GM19328 (cell line): ENCODE data around the gene PPFIA4.

ENCODE experiments used
- ATAC-seq: cut with Tn5 transposase; IDR thresholded peaks from one replicate; pipeline ENCODE4 v1.9.1; 2021; ENCODE audit warnings: mild to moderate bottlenecking, moderate library complexity; ENCODE audit not compliant: unreplicated experiment

Gene PPFIA4

DNA sequence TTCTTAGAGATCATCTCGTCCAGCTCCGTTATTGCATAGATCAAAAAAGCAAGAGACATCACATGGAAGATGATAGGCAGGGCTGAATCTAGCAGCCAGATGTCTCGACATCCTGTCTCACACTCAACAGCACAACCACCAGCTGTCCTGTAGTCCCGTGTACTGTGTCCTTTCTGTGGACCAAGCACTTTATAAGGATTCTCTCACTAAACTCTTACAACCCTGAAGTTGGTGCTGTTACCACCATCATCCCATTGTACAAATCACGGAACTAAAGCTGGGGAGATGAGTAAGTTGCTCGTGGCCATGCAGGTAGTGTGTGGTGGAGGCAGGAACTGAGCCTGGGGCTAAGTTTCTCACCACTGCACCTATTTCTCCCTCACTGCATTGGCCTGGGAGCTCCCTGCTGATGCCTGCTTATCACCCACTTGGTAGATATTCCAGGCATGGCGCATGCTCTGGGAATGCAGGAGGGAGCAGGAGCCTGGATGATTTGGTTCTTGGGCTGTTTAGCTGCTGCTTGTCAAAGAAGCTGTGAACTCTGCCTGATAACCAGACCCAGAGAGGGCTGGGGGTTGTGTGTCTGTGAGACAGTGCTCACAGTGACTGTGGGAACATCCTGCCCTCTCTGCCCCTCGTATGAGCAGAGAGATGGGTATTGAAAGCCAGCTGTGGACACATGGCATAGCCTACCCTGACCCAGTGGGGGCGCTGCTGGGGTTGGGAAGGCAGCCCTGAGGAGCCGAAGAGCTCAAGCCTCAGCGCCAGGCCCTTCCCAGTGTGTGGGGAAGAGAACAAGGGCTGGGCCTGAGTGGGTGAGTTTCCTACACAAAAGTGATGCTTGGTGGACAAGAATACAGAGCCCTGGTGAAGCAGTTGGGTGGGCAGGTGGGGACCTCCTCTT is 13.6 kb downstream of the PPFIA4 start:
- ATAC-seq, result no peak

DNA sequence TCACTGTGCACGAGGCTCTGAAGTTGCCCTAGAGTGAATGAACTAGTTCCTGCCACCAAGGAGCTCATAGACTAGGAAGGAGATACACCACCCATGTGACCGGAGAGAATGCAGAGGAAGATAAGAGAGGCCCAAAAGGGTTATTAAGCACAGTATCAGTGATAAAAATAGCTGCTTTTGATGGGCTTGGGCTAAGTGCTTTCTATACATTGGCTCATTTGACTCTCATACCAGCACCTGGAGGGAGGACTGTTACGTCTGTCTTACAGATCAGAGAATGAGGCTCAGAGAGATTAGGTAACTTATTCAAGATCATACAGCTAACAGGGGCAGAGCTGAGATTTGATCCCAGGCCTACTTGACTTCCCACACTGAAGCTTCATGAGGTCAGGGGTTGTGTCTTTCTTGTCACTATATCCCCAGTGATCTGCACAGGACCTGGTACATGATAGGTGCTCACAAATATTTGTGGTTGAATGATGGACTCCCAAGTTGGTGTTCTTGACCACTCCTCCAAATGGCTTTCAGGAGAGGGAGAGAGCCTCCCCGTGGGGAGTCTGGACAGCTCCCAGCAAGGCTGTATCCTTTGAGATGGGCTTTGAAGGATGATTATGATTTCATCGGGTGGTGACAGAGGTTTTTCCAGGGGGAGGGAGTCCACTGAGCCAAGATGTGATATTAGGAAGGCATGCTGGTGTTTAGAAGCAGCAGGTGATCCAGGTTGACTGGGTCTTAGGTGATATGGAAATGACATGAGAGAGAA is 14.4 kb downstream of the PPFIA4 start:
- no peak for ATAC-seq

DNA sequence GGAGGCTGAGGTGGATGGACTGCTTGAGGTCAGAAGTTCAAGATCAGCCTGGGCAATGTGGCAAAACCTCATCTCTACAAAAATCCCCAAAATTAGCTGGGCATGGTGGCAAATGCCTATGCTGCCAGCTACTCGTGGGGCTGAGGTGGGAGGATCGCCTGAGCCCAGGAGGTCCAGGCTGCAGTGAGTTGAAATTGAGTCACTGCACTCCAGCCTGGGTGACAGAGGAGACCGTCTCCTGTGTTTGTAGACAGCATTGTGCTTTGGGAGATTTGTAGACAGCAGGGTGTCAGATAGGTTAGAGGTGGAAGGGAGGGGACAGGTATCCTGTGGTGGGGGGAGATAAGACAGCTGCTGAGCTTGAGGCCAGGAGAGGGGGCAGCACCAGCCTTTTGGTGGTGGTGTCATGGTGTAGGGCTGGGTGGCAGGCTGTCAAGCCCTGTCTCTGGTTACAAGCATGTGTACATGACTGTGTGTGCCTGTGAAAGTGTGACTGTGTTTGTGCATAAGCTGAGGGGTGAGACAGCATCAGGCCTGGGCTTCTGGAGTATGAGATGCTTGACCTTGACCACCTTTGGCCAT is 15.2 kb downstream of the PPFIA4 start:
- ATAC-seq, result no peak

DNA sequence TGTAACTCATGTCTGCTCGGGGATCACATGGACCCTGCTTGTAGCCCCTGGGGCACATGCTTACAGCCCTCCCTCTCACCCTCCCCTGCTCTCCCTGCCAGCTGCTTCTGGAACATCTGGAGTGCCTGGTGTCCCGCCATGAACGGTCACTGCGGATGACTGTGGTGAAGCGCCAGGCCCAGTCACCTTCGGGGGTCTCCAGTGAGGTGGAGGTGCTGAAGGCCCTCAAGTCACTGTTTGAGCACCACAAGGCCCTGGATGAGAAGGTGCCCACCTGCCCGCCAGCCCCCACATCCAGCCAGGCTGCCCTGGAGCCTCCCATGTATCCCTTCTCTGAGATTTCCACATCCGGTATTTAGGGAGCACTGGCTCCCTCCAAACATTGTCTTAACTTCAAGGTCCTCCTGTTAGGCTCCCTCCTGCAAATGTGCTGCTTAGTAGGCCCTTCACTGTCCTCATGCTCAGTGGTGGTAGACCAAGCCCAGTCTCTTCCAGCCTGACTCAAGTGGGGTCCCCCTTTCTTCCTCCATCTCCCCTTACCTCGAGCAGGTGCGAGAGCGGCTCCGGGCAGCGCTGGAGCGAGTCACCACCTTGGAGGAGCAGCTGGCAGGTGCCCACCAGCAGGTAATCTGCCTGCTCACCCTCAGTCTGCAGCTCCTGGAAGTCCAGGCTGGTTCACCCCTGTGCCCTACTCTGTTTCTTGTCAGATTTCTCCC is 17.7 kb downstream of the PPFIA4 start:
- ATAC-seq, result no peak

DNA sequence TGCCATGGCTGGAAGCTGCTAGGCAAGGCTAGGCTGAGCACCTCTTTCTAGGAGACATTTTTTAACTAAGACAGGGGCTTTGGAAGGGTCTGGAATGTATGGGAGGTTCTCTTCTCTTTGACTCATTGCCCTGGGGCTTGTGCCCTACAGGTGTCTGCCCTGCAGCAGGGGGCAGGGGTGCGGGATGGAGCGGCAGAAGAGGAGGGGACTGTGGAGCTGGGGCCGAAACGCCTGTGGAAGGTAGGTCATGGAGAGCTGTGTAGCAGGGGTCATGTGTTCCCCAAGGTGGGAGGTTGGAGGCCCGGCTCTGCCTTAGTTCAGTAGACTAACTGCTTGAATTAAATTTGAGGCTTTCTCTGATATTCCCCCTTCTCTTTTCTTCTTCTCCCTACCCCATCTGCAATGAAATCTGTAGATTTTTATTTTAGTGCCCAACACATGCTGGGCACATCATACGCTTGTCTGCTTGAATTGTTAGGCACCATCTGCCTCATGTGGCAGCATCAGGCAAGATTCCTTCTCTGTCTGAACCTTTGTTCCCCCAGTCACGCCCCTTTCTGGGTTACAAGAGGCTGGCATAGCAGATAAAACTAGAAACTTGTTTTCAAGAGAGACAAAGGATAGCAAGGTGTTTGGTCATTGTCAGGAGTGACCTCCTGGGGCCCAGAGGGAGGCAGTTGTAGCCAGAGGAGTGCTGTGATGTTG is 18.4 kb downstream of the PPFIA4 start:
- no peak for ATAC-seq

DNA sequence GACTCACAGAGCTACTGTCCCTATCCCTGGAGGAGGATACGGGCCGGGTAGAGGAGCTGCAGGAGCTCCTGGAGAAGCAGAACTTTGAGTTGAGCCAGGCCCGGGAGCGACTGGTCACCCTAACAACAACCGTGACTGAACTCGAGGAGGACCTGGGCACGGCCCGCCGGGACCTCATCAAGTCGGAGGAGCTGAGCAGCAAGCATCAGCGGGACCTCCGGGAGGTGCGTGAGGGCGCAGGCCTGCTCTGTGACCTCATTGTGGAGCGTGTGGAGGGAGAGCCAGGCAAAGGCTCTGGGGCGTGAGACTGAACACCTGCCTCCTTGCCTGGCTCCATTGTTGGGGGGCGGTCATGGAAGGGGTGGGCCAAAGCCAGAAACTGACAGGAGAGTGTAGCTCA is 19.0 kb downstream of the PPFIA4 start:
- ATAC-seq, result no peak

DNA sequence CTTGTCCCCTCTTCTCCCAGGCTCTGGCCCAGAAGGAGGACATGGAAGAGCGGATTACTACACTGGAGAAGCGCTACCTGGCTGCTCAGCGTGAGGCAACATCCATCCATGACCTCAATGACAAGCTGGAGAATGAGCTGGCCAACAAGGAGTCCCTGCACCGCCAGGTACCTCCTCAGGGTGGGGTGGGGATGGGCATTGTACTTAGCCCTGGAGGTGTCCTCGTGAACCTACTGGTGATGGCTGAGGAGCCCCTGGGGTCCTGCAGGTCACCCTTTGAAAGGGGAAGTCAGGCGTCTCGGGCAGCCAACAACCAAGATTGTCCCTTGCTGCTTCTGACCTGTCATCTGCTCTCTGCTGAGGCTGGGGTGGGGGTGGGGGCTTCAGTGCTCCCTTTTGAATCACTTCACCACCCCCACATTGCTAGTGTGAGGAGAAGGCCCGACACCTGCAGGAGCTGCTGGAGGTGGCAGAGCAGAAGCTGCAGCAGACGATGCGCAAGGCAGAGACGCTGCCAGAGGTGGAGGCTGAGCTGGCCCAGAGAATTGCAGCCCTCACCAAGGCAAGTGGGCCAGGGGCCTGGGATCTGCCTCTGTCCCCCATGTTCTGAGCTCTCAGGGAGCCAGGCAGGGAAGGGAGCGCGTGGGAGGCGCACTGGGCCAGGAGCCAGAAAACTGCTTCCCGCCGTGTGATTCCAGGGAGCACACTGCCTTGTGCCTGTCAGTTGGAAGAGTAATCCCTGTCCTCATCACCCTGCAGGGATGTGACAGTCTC is 19.7 kb downstream of the PPFIA4 start:
- ATAC-seq, result no peak

DNA sequence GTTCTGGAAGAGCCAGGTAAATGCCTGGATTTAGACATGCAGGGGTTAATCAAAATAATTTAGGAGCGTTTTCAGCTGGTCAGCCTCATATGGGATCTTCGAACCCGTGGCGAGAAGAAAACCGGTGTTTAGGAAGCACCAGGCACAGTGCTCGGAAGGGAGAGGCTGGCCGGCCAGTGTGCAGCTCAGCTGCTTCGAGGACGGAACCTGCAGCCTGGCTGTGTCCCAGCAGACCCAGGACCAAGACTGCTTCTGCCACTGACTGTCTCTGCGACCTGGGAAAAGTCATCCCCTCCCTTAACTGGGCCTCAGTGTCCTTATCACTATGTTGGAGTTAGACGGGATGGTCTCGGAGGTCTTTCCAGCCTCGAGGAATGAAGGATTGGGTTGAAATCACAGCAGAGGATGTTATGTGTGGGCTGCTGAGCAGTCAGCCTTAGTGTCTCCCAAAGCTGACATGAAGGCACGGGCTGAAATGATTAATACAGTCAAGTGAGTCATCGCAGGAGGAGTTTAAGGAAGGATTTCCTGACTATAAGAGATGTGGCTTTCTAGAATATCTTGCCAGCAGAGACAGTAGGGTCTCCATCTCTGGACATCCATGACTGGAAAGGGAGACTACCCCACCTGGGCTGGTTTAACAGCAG is 20.8 kb downstream of the PPFIA4 start:
- no peak for ATAC-seq

DNA sequence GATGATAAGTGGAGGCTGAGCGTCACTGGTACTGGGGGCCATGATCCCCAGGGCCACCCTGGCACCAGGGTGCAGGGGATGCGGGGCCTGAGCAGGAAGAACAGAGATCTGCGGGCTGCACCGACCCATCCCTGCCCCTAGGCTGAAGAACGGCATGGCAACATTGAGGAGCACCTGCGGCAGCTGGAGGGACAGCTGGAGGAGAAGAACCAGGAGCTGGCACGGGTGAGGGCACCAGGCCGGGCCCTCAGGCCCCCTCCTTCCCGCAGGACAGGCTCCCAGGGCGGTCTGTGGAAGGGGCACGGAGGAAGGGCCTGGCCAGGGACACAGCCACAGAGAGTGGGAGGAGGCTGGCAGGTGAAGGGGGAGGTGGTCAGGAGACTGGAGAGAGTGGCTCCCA is 21.8 kb downstream of the PPFIA4 start:
- ATAC-seq, result no peak

DNA sequence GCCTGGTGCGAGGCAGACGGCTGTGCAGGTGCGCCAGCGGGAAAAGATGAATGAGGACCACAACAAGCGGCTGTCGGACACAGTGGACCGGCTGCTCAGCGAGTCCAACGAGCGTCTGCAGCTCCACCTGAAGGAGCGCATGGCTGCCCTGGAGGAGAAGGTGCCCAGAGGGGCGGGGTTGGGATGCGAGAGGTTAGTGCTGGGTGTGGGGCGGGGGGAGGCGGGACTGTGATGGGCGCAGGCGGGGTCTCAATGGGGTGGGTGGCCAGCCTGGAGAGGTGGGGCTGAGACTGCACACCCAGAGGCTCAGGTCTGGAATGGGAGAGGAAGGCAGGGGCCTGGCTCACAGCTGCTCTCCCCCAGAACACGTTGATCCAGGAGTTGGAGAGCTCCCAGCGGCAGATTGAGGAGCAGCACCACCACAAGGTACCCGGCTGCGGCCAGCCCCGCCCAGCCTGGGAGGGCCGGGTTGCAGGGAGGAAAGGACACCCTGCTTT is 22.3 kb downstream of the PPFIA4 start:
- ATAC-seq, result no peak

DNA sequence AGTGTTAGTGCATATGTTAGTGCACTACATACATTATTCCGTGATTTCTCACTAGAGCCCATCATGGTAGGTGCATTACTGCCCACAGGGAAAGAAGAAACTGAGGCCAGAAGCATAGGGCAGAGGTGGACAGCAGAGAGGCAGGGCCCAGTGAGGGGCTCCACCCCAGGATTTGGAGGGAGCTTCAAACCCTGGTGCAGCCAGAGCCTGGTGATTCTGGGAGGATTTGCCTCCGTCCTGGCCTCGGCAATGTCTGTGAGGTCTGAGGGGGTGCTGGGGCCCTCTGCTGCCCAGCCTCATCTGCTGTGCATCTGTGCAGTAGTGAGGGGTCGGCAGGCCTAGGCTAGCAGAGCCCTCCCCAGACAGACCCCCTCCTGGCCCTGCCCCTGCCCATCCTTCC is 22.8 kb downstream of the PPFIA4 start:
- ATAC-seq, result no peak

DNA sequence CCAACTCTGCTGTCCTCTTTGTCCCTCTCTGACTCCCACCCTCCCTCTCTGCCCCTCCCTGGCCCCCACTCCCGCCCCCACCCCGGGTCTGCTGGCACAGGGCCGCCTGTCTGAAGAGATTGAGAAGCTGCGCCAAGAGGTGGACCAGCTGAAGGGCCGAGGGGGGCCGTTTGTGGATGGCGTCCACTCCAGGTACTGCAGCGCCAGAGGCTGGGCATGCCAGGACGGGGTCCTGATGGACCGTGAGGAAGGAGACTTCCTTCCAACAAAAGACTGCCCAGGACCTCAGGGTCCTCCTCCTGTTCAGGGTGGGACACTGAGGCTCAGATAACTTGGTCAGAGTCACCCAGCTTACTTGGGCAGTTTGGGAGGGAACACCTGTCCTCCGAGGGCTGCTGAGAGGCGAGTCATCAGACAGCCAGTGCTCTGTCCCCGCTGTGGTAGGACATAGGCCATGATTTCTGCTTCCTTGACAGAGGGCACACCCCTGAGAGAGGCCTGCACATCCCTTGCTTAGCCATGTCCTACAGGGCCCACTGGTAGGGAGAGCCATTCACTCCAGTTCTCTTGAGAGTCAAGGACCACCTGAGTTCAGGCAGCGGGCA is 23.4 kb downstream of the PPFIA4 start:
- ATAC-seq, result no peak

DNA sequence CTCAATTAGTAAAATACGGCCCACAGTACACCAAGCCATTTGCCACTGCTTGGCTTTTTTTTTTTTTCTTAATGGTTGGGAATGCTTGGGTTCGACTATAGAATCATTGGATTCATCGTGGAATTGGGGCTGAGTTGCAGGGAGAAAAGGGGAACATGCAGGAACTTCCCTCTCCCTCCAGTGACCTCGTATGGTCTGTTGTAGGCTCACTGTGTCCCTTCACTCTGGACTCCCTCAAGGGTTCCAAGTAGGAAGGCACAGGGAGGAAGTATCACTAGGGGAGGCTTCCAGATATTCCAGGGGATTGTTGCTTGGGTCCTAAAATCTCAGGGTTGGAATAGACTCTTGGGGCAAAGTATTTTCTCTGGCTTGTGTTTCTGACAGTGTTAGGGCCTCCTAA is 24.5 kb downstream of the PPFIA4 start:
- ATAC-seq, result no peak

DNA sequence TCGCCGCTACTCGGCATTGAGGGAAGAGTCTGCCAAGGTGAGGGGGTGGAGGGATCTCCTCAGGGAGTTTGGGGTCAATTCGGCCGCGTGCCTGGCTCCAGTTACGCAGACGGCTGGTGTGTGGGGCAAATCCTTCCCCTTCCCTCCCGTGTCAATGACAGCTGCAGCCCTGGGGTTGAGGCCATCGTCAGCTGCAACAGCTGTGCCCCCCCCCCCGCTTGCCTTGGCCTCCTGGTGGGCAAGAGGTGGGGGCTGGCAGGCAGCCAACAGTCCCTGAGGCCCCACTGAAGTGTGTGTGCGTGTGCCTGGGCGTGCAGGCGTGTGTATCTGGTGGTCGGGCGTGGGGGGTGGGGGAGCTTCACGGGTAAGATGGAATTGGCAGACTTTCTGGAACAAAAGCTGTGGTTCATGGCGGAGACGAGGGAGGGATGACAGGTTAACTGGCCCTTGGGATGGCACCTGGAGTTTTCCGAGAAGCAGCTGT is 25.6 kb downstream of the PPFIA4 start:
- no peak for ATAC-seq

DNA sequence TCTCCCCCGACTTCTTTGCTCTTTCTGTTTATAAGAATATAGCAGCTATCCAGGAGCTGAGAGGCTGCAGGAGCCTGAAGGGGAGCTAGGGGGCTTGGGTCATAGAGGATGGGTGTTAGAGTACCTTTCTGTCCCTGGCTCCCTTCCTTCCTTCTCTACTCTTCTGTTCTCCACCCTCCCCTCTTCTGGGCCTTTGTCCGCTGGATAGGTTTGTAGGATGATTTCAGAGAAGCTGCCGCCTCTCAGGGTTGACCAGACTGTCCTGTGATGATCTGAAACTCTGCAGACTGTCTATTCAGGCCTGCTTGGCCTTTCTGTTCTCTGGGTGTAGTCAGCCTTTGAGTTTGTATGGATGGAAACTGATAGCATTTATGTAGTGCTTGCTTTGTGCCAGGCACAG is 26.3 kb downstream of the PPFIA4 start:
- ATAC-seq, result no peak

DNA sequence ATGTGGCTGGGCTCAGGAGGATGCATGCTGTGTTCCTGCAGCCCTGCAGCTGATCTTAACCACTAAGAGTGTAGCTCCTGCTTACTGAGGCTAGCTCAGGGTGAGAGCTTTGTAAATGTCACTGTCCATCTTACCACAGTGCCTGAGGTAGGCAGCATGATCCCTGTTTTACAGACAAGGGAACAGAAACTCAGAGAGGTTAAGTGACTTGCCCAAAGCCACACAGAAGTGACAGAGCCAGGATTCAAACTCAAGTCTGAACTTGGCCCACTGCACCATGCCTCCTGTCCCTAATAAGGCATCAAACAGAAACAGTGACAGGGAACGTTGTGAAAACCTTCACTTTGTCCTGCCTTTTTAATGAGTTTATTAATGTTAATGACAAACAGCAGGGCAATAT is 27.9 kb downstream of the PPFIA4 start:
- no peak for ATAC-seq

DNA sequence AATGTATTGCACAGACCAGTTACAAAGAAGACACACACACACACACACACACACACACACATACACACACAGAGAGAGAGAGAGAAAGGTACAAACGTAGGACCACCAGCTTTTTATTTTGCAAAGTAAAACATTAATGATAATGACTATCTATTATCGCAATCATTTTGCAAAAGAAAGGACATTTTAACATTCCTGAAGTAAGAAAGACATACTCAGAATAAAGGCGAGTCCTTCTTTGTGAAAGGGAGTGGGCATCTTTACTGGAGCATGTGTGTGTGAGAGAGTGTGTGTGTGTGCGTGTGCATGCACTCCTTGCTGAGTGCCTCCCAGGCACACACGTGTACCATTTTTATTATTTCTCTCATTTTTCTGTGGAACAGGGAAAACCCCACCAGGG is 28.4 kb downstream of the PPFIA4 start:
- ATAC-seq, result no peak

DNA sequence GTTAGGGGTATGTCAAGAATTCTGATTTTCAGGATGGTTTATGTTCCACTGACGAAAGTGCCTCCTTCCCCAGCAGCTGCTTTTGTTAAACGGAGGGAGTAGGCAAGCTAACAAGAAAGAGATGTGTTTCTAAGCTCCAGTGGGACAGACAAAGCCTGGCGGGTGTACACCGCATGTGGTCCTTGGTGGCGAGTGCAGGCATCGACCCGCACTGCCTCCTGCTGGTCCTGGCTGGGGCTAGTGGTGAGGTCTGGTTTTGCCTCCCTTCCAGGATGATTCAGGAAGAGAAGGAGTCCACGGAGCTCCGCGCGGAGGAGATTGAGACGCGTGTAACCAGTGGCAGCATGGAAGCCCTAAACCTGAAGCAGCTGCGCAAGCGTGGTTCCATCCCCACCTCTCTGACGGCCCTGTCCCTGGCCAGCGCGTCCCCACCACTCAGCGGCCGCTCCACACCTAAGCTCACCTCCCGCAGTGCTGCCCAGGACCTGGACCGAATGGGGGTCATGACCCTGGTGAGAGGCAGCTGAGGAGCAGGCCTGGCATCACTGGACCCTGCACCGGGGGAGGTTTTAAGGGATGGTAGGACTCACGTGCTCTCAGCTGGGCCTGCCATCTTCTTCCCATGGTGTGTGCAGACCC is 29.0 kb downstream of the PPFIA4 start:
- no peak for ATAC-seq
